Left kidney (tissue), 2 donors: ENCODE measurements around the gene CERS1. TPM values are rescaled to one million over a fixed set of nuclear protein-coding genes. Genes with fewer than 3 reads are reported as not detected.

Experiments used
- DNase-seq: peaks from one replicate; pipeline ENCODE4 v3.0.0-alpha.2; 2013
- polyA plus RNA-seq: library from polyadenylated mRNA; unstranded; fragments of 120-200 nt; gene quantifications from one replicate; pipeline ENCODE4 v1.2.1, GENCODE V29; 2013; ENCODE audit not compliant: insufficient read length

The CERS1 gene
- polyA plus RNA-seq, 1 donor = 4.5 TPM

DNA sequence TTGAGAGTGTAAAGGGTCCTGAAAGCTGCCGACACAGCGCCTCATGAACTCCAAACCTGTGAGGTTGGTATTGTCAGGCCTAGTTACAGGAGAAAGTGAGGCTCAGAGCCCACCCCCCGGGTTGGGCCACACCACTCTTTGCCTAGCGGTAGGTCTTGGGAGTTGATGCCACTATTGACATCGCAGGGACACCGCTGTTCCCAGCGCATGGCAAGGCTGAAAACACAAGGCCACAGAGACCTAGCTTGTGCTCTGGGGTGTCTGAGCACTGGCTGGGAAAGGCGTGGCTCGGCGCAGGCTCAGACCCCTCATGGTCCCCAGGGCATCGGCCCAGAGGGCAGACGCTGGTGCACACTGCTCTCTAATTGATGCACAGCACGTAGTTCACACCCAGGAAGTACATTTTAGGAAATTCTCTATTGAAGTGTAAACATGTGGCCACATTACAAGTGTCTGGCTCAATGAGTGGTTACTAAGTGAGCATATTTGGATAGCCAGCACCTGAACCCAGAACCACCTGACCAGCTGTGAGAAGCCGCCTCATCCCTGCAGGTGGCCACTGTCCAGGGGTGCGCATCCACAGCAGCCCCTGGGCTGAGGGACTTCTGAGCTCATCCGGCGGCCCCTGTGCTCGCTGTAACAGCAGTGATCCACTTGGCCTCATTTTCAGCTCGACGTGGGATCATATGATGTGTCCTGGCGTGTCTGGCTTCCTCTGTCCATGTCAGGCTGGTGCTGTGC lies 36.9 kb downstream of the CERS1 start:
- no peak for DNase-seq

DNA sequence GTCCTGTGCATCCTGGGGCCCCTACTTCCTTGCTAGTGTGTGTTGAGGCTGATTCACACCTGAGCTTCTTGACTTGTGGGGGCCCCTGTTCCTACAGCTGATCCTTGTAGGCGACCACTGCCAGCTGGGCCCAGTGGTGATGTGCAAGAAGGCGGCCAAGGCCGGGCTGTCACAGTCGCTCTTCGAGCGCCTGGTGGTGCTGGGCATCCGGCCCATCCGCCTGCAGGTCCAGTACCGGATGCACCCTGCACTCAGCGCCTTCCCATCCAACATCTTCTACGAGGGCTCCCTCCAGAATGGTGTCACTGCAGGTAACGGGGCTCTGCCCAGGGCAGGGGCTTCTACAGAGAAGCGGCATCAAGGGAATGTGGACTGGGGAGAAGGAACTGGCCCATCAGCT lies 38.7 kb downstream of the CERS1 start:
- DNase-seq = no peak

DNA sequence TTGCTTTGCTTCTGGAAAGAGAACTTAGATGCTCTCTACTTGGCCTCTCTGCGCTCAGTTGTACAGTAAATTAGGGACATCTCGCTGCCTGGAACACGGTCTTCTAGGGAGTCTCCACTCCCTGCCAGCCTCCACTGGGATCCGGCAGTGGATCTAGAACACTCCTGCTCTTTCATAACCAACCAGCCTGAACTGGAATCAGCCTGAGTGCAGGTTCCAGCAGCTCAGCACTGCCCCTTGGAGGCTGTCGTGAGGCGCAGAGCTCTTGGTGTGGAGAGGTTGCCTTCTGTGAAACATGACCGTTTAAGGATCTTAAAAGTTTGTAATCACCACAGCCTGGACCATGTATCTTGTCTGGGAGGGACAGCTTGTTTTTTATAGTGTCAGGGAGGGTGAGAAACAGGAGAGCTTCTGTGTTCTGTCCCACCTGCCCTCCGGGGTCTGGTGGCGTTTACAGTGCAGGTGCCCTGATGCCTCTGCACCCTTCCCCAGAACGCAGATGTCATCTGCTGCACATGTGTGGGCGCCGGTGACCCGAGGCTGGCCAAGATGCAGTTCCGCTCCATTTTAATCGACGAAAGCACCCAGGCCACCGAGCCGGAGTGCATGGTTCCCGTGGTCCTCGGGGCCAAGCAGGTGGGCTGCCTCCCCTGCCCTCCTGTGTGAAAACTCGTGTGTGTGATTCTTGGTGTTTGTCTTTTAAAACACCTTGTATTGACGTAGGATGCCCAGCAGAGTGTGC lies 39.4 kb downstream of the CERS1 start:
- no peak for DNase-seq

DNA sequence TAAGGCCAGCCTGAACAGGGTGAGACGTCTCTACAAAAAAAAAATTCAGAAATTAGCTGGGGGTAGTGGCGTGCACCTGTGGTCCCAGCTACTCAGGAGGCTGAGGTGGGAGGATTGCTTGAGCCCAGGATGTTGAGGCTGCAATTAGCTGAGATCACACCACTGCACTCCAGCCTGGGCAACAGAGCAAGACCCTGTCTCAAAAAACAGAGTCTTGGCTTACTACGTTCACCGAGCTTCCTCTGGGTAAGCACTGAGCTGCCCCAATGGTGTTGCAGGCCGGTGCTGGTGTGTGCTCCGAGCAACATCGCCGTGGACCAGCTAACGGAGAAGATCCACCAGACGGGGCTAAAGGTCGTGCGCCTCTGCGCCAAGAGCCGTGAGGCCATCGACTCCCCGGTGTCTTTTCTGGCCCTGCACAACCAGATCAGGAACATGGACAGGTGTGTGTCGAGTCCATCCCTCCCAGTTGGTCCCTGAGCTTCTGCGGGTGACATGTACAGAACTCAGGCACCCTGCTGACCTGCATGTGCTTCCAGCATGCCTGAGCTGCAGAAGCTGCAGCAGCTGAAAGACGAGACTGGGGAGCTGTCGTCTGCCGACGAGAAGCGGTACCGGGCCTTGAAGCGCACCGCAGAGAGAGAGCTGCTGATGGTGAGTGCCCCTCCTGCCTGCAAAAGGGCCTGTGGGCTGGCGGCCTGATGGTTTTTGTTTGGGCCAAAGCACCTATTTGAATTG lies 40.1 kb downstream of the CERS1 start:
- DNase-seq = no peak

DNA sequence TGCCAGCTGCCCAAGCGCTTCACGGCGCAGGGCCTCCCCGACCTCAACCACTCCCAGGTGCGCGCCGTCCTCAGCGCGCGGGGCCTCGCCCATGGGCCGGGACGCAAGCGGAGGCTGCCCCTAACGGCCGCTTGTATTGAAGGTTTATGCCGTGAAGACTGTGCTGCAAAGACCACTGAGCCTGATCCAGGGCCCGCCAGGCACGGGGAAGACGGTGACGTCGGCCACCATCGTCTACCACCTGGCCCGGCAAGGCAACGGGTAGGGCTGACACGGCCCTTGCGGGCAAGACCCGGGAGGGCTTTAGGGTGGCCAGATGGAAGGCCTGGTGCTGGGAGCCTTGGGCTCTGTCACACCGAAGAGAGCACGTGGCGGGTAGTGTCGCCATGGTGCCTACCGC lies 41.0 kb downstream of the CERS1 start:
- DNase-seq = no peak

DNA sequence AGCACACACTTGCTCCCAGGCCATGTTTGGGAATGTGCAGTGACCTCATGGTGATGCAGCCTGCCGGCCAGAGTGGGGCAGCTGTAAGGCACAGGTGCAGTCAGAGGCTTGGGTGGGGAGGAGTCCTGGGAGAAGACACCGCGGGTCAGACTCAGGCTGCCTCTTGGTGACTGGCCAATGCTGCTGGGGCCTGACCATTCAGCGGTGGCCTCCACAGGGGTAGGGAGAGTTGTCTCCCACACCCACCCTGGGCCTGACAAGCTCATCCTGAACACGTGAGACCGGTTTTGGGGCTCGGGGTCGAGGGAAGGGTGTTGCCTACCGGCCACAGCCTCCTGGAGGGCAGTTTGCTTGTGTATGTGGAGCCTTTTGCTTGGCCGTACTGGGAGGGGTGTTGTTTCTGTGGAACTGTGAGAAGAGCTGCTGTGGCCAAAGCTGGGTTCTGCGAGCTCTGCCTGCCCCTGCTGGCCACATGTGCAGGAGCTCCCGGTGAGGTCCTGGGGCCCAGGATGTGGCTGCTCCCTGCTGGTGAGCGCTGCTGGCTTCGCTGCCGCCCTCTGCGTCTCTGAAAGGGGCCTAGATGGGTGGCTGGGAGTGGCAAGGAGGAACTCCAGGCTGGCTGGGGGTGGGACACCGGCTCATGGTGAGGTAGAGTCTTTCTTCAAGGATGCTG lies 42.1 kb downstream of the CERS1 start:
- no peak for DNase-seq

DNA sequence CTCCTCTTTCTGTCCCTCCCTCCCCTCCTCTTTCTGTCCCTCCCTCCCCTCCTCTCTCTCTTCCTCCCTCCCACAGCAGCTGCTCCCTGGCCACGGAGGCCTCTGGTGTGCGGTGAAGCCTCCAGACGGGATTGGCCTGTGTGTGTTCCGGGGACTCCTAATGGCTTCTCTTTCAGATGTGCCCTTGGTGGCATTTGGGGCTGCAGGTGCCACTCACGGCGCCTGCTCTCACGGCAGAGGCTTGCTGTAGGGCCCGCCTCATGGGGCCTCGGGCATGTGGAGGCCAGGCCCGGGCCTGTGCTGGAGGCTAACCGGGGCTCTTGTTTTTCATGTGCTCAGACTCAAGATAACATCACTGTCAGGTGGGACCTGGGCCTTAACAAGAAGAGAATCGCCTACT lies 43.3 kb downstream of the CERS1 start:
- no peak for DNase-seq

DNA sequence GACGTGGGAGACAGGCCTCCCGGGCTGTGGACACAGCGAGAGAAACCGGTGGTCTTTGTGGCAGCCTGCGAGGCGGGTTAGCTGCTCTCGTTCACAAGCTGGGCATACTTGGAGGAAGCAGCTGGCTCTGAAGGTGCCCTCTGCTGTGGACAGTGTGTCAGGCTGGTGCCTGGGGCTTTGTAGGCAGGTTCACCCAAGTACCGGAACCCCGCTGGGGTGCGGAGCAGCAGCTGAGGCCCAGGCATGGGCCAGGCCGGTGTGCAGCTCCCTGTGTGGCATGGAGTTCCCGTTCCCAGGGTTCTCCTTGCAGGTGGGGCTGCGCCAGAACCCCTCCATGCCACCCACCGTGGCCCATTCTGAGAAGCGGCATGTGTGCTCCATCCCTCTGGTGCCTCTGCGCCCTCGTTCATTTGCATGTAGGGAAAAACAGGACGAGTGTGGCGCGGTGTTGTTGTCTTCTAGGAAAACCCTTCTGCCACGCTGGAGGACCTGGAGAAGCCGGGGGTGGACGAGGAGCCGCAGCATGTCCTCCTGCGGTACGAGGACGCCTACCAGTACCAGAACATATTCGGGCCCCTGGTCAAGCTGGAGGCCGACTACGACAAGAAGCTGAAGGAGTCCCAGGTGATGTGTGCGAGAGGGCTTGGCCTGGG lies 44.2 kb downstream of the CERS1 start:
- DNase-seq = no peak

DNA sequence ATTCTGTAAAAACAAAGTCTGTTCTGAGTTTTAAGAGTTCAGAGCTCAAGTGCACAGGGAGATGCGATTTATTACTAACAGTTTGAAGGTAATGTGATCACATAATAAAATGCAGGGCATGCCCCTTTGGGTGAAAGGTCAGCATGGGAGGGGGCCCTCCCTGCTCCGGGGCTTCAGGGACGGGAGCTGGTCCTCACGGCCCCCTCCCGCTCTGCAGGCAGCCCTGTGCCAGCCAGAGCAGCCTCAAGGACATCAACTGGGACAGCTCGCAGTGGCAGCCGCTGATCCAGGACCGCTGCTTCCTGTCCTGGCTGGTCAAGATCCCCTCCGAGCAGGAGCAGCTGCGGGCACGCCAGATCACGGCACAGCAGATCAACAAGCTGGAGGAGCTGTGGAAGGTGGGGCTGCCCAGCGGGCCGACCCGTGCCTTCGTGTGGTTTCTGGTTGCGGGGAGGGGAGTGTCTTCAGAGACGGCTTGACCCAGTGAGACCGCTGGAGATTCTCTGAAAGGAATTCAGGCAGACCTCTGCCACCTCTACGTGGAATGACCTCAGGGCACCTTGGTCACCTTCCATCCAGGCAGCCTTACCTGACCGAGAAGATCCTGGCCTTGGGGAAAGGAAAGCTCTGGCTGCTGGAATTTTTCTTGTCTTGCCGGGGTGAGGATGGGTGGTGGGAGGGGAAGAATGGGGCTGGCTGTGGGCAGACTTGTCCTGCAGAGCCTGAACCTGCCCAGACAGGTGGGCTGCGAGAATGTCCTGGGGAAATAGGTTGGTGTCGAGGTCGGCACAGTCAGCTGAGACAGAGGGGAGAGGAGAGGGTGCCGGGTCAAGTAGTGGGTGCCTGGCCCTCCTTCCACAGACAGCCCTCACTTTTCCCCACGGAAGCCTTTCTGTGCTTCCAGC lies 45.2 kb downstream of the CERS1 start:
- DNase-seq = no peak

DNA sequence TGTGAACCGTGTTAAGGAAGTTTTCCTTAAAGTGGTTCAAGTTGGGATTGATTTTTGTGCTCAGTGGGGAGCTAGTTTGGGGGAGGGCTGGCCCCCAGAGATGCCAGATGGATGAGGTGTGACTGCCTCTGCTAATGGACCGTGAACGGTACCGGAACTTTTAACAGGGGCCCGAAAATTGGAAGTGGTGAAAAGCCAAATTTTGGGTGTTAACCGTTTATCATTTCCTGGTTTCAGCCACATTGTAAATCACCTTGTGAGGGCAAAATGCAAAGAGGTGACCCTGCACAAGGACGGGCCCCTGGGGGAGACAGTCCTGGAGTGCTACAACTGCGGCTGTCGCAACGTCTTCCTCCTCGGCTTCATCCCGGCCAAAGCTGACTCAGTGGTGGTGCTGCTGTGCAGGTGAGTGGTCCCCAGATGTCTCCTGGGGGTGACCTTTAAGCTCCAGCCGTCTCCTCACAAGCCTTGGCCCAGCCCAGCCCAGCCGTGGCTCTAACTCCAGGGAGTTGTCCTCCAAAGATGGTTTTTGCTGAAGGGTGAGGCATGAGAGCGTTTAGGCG lies 46.0 kb downstream of the CERS1 start:
- DNase-seq = no peak

DNA sequence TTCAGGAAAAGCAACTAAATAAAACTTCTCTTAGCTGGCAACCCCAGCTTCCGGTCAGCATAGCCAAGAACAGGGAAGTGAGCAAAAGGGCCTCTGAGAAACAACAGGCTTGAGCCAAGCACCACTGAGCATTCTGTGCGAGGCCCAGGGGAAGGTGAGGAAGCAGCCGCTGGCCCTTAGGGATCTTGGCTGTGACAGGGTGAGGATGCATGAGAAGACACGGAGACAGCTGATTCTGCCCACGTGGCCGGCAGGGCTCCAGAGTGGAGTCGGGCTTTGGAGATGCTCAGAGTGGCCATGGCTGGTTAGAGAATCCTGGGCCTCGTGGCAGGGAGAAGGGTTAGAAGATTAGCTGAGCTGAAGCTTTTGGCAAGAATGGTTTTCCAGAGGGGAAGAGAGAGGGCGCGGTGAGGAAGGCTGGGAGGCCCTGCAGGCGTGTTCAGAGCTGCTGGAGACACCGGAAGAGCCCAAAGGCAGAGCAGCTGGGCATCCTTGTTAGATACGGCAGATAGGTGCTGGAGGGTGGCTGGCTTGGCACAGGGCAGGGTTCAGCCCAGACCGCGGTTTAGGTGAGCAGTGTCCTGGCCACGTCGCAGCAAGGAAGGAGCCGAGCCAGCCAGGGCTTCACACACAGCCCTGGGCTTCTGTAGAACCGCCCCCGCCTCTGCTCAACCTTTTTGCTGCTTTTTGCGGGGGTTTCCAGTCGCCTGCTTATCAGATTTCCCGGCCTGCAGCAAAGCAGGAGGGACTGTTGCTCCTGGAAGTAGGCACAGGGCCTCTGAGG lies 46.9 kb downstream of the CERS1 start:
- no peak for DNase-seq

DNA sequence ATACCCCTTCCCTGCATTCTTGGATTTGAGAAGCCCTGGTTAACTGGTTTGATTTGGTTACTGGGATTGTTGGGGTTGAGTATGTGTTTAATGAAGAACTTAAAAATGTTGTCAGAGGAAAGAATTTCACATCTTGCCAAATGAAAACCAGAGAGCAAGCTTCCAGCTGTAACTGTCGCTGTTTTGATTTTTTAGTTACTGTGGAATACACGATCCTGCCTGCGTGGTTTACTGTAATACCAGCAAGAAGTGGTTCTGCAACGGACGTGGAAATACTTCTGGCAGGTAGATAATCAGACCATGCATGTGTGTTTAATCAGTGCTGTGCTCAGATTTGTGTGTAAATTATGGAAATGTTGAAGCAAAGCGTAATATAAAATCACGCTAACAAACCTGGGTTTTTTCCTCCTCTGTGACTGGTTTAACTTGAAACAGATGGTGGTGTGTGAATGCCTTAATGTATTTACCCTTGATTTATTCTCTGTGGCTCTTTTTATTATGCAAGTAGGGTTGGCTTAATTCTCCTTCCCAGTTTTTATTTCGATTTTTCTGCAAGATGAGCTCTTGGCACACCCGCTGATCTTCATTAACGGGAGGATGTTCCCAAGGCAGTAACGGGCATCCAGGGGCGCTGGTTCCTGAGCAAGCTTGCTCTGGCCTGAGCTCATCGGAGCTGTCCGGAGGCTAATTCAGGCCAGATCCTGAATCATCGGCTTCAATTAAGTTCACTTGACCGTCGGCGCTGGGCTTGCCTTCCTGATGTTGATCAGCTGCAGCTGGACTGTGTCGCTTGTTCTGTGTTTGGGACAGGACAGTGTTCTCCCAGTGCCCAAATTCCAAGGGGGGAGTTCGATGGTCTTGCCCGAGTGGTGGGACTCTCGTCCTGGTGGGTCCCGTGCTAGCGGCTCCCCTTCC lies 48.2 kb downstream of the CERS1 start:
- DNase-seq = no peak

DNA sequence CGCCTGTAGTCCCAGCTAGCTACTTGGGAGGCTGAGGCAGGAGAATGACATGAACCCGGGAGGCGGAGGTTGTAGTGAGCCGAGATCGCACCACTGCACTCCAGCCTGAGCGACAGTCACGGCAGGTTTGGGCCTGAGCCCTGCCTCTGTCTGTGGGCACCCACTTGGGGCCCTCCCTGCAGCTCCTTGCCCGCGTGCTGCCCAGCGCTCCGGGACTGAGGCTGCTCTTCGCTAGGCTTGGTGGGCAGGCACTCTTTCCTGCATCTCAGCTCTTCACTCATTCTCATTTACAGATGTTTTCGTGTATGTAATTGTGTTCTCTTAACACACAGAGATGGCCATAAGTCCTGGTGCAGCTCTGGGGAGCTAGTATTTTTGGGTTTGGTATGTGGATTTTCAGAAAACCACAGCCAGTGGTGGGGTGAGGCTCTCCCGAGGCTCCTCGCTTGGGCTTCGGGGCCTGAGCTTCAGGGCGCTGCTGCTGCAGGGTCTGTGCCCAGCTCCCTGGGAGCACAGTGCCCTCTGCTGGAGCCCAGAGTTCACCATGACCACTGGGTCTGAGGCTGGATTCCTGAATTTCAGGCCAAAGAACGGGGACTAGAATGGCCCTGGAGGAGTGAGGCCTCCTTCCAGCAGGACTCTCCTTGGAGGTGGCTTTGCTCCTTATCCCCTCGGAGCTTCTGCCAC lies 49.0 kb downstream of the CERS1 start:
- DNase-seq = no peak

DNA sequence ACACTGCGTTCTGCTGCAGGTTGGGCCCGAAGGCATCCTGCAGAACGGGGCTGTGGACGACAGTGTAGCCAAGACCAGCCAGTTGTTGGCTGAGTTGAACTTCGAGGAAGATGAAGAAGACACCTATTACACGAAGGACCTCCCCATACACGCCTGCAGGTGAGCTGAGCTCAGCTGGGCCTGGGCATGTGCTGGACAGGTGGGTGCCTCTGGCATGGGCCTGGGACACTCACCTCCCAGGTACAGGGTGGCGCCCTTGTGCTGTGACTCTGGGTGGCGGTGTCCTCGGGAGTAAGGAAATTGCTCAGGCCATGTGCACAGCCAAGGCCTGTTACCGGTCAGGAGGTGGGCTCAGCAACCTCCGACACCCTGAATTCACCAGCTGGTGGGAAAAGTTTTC lies 50.0 kb downstream of the CERS1 start:
- DNase-seq = no peak

DNA sequence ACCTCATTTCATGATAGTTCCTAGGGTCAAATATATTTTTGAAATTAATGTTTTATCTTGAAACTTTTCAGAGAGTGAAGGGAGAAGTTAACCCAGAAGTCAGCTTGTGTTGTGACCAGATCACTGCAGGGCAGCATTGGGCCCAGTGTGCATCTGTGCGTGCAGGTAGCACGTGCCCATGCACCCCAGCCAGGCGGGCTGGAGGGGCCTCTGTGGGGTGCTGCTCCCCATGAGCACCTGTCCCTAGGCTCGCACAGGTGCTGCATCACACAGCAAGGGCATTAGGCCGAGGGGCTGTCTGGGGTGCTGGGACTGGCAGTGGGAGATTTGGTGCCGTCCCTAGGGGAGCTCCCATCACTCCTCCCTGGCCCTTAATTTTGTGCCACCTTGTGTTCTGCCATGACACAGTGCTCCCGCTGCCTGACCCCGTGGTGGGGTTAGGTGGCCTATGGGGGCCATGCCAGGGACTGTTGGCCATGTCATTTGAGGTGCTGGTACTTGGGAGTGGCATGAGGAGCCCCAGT lies 51.1 kb downstream of the CERS1 start:
- no peak for DNase-seq

DNA sequence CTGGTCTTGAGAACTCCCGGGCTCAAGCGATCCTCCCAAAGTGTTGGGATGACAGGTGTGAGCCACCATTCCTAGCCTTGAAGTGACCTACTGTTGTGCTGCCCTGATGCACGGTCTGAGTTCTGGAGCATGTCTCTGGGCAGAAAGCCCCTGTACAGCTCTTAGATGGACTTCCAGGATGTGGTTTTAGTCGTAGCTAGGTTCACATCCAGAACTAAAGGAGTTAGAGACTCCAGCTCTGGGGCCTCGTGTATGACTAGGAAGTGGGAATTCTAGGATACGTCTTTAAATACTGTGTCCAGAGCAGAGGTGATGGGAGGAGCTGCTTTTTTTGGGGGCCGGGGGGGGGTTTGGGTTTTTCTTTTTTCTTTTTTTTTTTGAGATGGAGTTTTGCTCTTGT lies 52.0 kb downstream of the CERS1 start:
- DNase-seq = no peak

DNA sequence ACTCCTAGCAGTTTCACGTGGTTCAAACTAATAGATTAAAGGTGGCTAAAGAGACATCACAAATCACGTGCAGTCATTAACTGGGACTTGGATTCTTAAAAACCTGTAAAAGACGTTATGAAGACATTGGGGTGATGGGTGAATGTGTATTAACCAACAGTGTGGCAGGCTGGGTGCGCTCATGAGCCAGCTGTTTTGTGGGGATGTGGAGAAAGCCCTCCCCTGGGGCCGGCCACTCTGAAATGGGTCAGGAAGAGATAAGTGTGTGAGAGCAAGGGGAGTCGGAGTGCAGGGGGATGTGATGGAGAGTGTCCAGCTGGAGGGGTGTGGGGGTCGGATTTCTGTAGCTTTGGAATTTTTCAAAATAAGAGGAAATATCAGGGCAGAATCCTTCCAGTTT lies 53.8 kb downstream of the CERS1 start:
- no peak for DNase-seq

DNA sequence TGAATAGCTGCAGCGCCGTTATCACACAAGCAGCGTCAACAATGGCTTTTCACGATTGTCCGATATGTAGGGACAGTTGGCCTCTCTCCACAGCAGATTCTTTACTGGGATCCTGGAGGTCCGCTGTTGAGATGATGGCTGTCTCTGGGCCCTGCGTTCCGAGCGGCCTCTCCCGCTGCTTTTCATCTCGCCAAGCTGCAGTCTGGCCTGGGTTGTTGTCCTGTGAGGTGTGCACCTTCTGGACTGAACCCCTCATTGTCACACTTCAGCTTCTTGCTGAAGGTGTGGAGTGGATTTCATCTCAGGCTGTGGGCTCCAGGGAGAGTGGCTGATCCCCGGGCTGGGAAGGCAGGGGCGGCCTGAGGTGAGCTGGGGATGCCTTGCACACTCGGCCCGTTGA lies 54.6 kb downstream of the CERS1 start:
- no peak for DNase-seq
